NK-92 treated with Interleukin-12 subunit alpha and Interleukin-12 subunit beta, amount 100 ng/mL, for 24 hours (cell line): Measurements from ENCODE around the gene TGFB3.
"Not testable (repeated sequence)": the region's sequence is repeated elsewhere in the genome, so short reads cannot be mapped to it uniquely, and the experiment has no call there.

ENCODE experiments used
- DNase-seq: peaks from one replicate; lab custom pipeline; 2025; lab: John Stamatoyannopoulos, UW

TGFB3 gene

DNA sequence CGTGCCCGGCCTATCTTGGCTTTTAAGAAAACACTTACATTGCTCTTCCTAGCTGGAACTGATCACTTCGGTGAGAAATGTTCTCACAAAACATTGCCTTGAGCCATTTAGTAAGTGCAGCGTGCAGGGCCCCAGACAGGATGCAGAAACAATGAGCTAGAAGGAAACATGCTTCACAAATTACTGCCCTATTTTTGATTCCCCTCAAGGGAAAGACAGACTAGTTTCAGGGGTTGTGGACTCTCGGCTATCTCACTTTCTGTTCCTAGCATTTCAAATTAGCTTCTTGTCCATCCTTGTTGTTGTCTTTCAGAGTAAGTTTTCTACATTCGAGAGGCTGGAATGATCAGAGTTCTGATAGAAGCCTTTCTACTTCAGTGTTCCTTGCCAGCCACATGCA is 21.6 kb downstream of the TGFB3 start:
- no peak for DNase-seq

DNA sequence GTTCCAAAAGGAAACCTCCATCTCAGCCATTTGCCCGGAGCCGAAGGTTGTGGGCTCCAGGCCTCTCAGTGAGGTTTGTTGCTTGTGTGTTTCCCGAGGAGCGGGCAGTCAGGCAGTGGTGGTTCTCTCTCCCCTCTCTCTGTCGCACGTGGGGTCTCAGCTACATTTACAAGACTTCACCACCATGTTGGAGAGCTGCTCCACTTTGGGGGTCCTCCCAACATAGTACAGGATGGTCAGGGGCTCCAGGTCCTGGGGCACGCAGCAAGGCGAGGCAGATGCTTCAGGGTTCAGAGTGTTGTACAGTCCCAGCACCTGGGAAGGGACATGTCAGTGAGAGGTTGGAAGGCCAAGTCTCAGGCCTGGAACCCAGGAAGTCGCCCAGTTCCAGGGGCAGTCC is 22.8 kb downstream of the TGFB3 start:
- DNase-seq, result no peak

DNA sequence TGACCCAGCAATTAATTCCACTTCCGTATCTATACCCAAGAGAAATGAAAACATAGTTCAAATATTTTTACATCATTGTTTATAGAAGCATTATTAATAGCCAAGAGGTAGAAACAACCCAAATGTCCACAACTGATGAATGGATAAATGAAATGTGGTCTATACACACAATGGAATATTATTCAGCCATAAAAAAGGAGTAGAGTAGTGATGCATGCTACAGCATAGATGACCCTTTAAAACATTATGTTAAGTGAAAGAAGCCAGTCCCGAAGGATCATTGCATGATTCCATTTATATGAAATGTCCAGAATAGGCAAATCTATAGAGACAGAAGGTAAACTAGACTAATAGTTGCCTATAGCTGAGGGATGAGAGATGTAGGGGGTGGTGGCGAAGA is 29.3 kb downstream of the TGFB3 start:
- no peak for DNase-seq

DNA sequence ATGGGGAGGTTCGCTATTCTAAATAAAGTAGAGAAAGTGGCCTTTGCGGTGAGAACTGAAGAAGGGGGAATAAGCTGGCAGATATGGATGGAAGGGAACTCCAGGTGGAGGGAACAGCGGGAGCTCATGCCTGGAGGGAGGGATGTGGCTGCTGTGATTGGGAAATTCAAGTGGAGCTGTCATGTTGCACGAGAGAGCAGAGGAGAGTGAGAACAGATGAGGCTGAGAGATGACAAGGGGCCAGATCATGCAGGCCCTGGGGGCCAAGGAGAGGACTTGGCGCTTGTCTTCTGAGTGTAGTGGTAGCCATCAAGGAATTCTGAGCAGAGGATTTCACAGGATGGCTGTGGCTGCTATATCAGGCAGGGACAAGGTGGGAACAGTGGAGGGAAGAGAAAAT is 35.0 kb downstream of the TGFB3 start:
- DNase-seq, result no peak

DNA sequence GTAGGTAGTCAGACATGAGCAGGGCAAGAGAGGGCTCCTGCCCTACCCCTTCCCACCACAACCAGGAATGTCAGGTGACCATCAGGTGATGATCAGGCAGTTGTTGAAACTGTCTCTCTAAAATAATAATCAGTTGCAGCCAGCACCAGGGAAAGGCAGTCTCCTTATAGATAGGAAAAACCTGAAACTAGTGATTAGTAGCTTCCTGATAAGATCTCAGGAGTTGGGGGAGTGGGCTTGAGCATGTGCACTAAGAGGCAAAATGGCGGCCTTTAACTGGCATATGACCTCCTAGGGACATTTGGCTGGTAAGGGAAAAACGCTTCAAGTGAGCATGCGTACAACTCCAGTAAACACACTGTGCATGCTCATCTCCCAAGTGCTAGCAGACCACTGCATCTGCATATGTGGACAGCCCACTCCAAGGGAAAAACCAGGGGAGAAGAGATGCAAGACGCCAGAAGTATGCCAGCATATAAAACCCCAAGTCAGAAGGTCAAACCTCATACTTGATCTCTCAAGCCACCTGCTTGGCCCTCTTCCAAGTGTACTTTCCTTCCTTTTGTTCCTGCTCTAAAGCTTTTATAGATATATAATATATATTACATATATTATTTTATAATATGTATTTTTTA is 37.1 kb downstream of the TGFB3 start:
- DNase-seq, result no peak

DNA sequence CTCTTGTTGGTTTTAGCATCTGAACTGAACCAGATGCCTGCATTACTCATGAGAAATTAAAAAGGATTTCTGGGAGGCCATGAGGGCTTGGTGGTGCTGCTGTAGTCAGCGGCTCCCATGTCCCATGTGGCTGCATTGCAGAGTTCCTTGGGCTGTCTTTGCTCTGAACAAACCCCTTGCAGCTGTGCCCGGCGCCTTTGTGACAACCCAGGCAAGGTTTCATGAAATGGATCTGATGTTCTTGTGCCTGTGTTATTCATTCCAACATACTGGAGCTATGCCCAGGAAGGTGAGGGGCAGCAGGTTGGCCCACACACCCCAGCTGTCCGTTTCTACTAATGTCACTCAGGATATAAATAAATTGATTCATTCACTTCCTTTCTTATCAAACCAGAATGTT is 40.8 kb downstream of the TGFB3 start:
- DNase-seq, result no peak

DNA sequence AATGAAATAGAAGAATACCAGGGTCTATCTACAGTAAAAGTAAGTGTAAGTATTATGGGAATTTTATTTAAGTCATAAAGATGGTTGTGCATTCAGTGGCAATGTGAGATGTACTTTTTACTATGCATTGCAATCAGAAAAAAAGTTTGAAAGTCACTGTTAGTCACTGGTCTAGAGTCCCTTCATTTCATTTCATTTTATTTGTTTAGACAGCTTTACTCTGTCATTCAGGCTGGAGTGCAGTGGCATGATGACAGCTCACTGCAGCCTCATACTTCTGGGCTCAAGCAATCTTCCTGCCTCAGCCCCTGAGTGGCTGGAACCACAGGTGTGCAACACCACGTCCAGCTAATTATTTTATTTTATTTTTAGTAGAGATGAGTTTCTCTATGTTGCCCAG is 42.6 kb downstream of the TGFB3 start:
- DNase-seq, result no peak

DNA sequence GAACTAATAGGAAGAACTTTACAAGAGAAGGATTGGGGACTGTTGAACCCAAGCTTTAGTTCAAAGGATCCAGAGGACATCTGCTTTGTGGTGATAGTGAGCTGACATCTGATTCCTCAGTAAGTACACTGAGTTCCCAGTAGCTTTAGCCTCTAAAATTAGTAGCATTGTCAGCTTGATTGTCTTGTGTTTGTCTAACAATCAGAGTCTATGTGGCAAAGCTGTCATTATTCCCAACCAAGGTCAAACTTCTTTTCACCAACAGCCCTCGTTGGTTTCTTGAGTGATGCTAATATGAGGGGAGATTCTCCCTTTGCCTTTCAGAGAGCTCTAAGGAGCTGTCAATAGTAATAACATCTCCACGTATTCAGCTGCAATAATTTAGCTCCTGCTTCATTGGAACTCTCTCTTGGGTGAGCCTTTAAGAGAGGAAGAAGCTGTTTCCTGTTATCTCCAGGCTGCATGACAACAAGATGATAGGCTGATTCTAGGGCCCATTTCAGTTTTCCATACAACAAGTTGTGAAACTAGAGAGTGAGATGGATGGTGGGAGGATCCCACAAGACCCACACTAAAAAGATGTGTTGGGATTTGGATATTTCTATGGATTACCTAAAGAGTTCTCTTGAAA is 46.7 kb downstream of the TGFB3 start:
- no peak for DNase-seq

DNA sequence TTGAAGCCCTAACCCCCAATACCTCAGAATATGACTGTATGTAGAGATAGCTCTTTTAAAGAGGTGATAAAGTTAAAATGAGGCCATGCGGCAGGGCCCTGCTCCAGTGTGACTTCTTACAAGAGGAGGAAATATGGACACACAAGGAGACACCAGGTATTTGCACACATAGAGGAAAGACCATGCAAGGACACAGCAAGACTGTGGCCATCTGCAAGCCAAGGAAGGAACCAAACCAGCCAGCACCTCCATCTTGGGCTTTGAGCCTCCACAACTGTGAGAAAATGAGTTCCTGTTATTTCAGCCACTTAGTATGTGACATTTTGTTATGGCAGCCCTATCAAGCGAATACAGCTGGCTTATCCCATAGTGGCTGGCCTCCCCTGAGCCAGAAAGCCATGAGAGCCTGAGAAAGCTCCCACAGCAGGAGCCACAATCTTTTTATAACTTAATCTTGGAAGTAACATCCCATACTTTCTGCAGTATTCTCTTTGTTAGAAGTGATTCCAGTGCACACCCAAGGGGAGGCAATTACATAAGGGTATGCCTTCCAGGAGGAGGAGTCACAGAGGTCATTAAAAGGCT is 48.0 kb downstream of the TGFB3 start:
- DNase-seq, result no peak

DNA sequence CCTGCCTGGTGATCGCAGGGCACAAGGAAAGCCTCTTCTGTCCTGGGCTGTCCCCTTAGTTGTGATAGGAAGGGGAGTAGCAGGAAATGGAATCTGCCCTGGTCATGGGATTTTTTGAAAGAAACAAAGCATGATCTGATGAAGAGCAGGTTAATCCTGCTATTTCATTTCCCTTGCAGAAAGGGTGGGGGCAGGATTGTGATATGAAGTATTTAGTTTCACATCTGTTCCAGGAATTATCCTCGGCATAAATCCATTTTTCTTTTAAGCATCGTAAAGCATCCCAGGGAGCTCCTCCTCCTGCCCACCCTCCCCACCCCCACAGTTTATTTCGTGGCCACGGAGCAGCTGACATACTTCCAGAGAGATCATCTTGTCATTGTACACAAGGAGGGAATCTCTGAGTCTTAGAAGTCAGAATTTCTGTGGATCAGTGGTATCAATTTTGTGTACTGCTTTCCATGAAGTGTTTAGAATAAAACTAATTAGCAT is 53.1 kb downstream of the TGFB3 start:
- no peak for DNase-seq

DNA sequence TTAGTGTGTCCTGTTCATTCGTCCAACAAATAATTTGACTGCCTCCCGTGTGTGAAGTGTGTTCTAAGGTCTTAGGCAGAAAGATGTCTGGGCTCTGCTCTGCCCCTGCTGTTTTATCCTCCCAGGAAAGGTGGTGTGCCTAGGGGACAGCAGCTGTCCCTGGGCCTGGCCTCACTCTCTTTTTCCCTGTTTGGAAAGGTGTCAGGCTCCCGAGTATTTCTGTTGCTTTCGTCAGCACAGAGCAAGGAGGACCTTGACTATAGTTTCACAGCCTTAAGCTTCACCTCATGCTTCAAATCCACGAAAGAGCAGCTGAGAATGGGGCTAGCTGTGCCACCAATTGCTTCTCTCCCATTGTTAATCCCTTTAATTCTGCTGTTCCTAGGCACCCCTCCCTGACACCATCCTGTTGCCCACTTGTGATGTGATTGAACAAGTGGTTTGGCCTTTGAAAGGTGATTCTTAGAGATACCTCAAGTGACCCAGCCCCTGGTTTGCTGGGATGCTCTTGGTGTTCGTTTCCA is 54.2 kb downstream of the TGFB3 start:
- DNase-seq, result no peak

DNA sequence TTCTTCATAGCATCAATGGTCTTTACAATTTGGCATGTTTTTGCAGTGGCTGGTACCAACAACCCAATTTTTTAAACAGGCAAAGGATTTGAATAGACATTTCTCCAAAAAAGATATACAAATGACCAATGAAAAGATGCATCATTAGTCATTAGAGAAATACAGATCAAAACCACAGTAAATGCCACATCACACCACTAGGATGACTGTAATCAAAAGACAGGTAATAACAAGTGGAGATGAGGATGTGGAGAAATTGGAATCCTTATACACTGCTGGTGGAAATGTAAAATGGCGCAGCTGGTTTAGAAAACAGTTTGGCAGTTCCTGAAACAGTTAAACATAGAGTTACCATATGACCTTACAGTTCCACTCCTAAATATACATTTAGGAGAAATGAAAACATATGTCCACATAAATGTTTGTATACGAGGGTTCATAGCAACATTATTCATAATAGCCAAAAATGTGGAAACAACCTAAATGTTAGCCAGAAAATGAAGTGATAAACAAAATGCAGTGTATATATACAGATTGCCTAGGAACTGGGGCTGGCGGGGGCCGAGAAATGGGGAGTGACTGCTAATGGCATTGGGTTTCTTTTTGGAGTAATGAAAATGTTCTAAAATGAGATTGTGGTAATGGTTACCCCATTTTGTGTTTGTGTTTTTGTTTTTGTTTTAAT is 55.2 kb downstream of the TGFB3 start:
- no peak for DNase-seq

DNA sequence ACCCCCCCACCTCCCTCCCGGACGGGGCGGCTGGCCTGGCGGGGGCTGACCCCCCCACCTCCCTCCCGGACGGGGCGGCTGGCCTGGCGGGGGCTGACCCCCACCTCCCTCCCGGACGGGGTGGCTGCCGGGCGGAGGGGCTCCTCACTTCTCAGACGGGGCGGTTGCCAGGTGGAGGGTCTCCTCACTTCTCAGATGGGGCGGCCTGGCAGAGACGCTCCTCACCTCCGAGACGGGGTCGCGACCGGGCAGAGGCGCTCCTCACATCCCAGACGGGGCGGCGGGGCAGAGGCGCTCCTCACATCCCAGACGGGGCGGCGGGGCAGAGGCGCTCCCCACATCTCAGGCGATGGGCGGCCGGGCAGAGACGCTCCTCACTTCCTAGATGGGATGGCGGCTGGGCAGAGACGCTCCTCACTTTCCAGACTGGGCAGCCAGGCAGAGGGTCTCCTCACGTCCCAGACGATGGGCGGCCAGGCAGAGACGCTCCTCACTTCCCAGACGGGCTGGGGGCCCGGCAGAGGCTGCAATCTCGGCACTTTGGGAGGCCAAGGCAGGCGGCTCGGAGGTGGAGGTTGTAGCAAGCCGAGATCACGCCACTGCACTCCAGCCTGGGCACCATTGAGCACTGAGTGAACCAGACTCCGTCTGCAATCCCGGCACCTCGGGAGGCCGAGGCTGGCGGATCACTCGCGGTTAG is 56.5 kb downstream of the TGFB3 start:
- not testable (repeated sequence) for DNase-seq

DNA sequence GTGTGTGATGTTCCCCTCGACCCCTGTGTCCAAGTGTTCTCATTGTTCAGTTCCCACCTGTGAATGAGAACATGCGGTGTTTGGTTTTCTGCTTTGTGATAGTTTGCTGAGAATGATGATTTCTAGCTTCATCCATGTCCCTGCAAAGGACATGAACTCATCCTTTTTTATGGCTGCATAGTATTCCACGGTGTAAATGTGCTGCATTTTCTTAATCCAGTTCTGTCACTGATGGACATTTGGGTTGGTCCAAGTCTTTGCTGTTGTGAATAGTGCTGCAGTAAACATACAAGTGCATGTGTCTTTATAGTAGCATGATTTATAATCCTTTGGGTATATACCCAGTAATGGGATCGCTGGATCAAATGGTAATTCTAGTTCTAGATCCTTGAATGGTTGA is 61.4 kb downstream of the TGFB3 start:
- DNase-seq, result not testable (repeated sequence)

DNA sequence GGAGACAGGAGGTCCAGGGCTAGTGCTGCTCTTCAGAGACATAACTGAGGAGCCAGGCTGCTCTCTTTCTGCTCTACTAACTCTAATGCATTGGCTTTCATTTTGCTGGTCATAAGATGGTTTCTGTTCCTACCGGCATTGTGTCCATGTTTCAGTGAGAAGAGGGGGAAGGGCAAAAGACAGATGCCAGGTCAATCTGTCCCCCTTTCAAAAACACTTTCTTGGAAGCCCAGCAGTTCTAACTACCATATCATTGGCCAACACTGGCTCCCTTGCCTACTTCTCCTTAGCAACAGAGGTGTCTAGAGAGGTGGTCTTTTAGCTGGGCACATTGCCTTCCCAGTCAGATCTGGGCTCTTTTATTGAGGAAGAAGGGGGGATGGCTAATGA is 63.9 kb downstream of the TGFB3 start:
- no peak for DNase-seq

DNA sequence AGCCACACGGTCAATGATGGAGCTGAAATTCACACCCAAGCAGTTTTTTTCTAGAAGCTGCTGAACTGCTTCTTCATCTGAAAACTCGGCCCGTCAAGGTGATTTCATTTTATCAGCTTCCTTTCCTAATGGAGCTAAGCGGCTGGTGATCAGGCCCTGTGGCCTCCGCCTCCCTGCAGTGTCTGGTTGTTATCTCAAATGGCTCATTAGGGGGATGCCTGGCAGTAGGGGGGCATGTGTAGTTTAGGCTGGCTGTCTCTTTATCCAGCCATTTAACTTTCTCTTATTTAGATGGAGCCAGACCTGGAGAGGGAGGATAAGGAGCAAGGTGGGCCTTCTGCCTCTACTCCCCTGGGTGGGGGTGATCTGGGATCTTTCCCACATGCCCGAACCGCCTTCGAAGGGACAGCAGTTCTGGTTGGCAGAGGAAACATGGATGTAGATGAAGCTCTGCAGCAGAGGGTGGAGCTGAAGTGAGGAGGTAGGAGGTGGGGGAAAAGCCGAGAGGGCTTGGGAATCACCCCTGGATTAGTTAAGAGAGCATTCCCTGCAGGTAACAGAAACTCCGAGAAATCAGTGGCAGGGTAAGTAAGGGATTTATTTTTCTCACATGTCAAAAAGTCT is 64.4 kb downstream of the TGFB3 start:
- no peak for DNase-seq

DNA sequence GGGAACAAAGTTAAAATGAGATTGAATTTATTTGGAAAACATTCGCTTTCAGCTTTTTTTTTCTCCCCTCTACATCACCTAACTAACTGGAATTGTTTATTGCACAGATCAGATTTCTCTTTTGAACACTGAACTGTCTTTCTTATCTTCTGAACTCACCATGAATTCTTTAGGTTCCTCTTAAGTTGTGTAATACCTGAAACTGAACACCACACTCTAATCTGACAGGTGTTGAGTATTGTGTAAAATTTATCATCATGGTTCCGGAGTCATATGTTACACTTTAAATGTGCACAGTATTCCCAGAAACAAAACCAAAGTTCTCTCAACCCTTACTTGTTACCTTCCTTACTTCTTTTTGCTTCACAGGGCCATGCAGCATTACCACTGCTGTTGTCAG is 66.8 kb downstream of the TGFB3 start:
- no peak for DNase-seq

DNA sequence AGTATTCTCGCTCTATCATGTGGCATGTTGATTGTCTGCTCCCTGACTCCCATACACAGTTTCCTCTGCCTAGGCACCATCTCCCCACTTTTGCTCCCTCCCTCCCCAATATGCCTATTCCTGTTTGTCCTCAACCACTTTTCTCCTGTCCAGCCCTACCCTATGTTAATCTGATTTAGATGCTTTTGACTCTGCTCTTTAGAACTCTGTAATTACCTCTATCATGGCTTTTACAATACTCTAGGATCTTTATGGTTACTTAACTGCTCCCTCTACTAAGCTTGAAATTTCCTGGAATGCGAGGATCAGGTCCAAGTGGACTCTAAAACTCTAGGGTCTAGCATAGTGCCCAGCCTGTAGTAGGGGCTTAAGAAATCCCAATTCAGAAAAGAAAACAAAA is 68.6 kb downstream of the TGFB3 start:
- DNase-seq, result no peak

DNA sequence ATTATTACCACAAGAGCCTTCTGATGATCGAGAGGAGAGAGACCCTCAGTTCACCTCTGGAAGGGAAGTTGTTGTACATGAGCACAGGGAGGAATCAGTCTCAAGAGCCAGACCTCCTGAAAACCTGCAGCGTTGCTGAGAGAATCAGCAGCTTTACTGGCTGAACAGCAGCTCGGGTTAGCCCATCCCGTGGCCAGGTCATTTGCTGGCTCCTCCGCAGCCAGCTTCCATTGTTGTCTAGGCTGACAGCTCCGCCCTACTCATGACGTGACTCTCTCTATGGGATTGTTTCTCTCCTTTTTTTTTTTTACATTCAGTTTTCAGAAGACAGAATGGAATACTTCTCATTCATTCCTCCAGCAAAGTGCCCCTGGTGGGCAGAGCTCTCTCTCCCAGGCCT is 69.9 kb downstream of the TGFB3 start:
- no peak for DNase-seq

DNA sequence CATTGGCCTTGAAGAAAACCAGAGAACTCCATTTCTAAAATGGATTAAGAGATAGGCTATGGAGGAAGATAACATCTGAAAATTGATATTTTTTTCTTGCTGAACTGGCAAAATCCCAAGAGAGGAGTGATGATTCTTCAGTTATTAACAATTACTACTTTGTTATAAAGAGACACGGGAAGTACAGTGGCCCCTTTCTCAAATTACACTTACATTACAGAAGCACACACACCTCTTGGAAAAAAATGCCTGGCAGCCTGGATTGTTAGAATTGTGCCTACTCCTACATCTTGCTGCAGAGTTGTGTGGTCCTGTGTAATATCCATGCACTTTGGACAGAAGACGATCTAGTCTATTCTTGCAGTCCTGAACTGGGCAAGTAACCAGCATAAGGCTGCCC is 71.7 kb downstream of the TGFB3 start:
- no peak for DNase-seq

DNA sequence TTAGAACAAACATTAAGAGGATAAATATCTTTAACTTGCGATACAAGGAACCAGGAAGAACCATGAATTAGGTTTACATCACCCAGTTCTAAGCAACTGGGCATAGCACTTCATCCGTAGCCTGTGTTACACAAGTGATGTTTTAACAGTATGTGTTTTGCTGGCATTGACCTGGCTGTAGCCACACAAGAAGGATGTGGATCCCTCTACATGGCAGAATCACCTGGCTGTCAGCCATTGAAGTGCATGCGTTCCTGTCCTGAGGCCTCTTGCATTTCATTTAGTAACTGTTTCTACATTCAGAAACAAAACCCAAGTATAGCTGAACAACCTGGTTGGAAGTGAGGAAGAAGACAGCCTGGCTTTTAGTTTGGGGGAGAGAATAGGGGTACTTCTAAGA is 72.2 kb downstream of the TGFB3 start:
- no peak for DNase-seq
